ENCODE measurements around the gene LSM14A.
A peak's percentile ranks its signal among the peaks of the same experiment; 100 is the strongest.
"Not testable (repeated sequence)": the region's sequence is repeated elsewhere in the genome, so short reads cannot be mapped to it uniquely, and the experiment has no call there.

Gene LSM14A

GRCh38 chr19:34193439-34193838 lies 21.1 kb downstream of the LSM14A start:
- no peak for FAIRE-seq

GRCh38 chr19:34193876-34194275 lies 21.6 kb downstream of the LSM14A start:
- no peak for FAIRE-seq

GRCh38 chr19:34201133-34201532 lies 28.8 kb downstream of the LSM14A start:
- no peak for FAIRE-seq

GRCh38 chr19:34205324-34205723 lies 33.0 kb downstream of the LSM14A start:
- FAIRE-seq, result not testable (repeated sequence)

GRCh38 chr19:34208291-34208884 lies 36.1 kb downstream of the LSM14A start:
- no peak for FAIRE-seq

GRCh38 chr19:34209726-34210125 lies 37.4 kb downstream of the LSM14A start:
- FAIRE-seq, result no peak

GRCh38 chr19:34213283-34213682 lies 41.0 kb downstream of the LSM14A start:
- no peak for FAIRE-seq

GRCh38 chr19:34214040-34214439 lies 41.7 kb downstream of the LSM14A start:
- FAIRE-seq, result no peak

GRCh38 chr19:34215006-34215665 lies 42.8 kb downstream of the LSM14A start:
- no peak for FAIRE-seq

GRCh38 chr19:34215666-34216038 lies 43.3 kb downstream of the LSM14A start:
- FAIRE-seq, result no peak

- FAIRE-seq, result not testable (repeated sequence)
These were observed 44.5 kb downstream of the LSM14A start for GRCh38 chr19:34216745-34217219.

GRCh38 chr19:34217952-34218817 lies 45.9 kb downstream of the LSM14A start:
- no peak for FAIRE-seq

- no peak for FAIRE-seq
These were observed 46.5 kb downstream of the LSM14A start for GRCh38 chr19:34218818-34219164.

- FAIRE-seq, result peak; percentile 9
These were observed 48.3 kb downstream of the LSM14A start for GRCh38 chr19:34220472-34221063.

- FAIRE-seq, result no peak
These were observed 50.1 kb downstream of the LSM14A start for GRCh38 chr19:34222386-34222785.

GRCh38 chr19:34224996-34225658 lies 52.8 kb downstream of the LSM14A start:
- no peak for FAIRE-seq

GRCh38 chr19:34225659-34226015 lies 53.3 kb downstream of the LSM14A start:
- no peak for FAIRE-seq

- FAIRE-seq, result no peak
These were observed 53.7 kb downstream of the LSM14A start for GRCh38 chr19:34226036-34226435.

GRCh38 chr19:34228347-34228746 lies 56.0 kb downstream of the LSM14A start:
- FAIRE-seq, result no peak

- no peak for FAIRE-seq
These were observed 56.5 kb downstream of the LSM14A start for GRCh38 chr19:34228762-34229161.

GRCh38 chr19:34229721-34230120 lies 57.4 kb downstream of the LSM14A start:
- no peak for FAIRE-seq

GRCh38 chr19:34230820-34231219 lies 58.5 kb downstream of the LSM14A start:
- no peak for FAIRE-seq

GRCh38 chr19:34231439-34231838 lies 59.1 kb downstream of the LSM14A start:
- no peak for FAIRE-seq
